GM21528 (cell line): ENCODE data around the gene SSTR5.
"Not testable (repeated sequence)": the region's sequence is repeated elsewhere in the genome, so short reads cannot be mapped to it uniquely, and the experiment has no call there.

Experiments
- ATAC-seq: cut with Tn5 transposase; IDR thresholded peaks from one replicate; pipeline ENCODE4 v1.9.1; 2021; ENCODE audit warnings: mild to moderate bottlenecking, moderate library complexity; ENCODE audit not compliant: unreplicated experiment, low FRiP score

Gene SSTR5

GRCh38 chr16:1071561-1072225 lies 854 bp upstream of the SSTR5 start:
- ATAC-seq = no peak

GRCh38 chr16:1073262-1073558 lies 663 bp downstream of the SSTR5 start:
- no peak for ATAC-seq

- ATAC-seq = no peak
Observed at GRCh38 chr16:1073566-1074378, 1.2 kb downstream of the SSTR5 start.

- ATAC-seq = no peak
Observed at GRCh38 chr16:1074379-1074649, 1.8 kb downstream of the SSTR5 start.

GRCh38 chr16:1075546-1075945 lies 3.0 kb downstream of the SSTR5 start:
- ATAC-seq = no peak

GRCh38 chr16:1076801-1077576 lies 4.4 kb downstream of the SSTR5 start:
- ATAC-seq = no peak

- ATAC-seq = no peak
Observed at GRCh38 chr16:1077877-1078578, 5.5 kb downstream of the SSTR5 start.

- ATAC-seq = no peak
Observed at GRCh38 chr16:1078579-1079021, 6.1 kb downstream of the SSTR5 start.

- ATAC-seq = no peak
Observed at GRCh38 chr16:1079341-1079740, 6.8 kb downstream of the SSTR5 start.

GRCh38 chr16:1079786-1080525 lies 7.4 kb downstream of the SSTR5 start:
- ATAC-seq = no peak

- no peak for ATAC-seq
Observed at GRCh38 chr16:1080801-1081733, 8.5 kb downstream of the SSTR5 start.

GRCh38 chr16:1081734-1082265 lies 9.3 kb downstream of the SSTR5 start:
- no peak for ATAC-seq

GRCh38 chr16:1082266-1082951 lies 9.9 kb downstream of the SSTR5 start:
- ATAC-seq = no peak

GRCh38 chr16:1082952-1083675 lies 10.6 kb downstream of the SSTR5 start:
- no peak for ATAC-seq

- no peak for ATAC-seq
Observed at GRCh38 chr16:1084971-1085370, 12.4 kb downstream of the SSTR5 start.

GRCh38 chr16:1086443-1086842 lies 13.9 kb downstream of the SSTR5 start:
- ATAC-seq = not testable (repeated sequence)

GRCh38 chr16:1088295-1089170 lies 16.0 kb downstream of the SSTR5 start:
- ATAC-seq = no peak
